Keratinocyte (primary cell): ENCODE measurements around the gene CD44. TPM values are rescaled to one million over a fixed set of nuclear protein-coding genes. Genes with fewer than 3 reads are reported as not detected.

Source experiments
- DNase-seq: peaks from one replicate; pipeline ENCODE4 v3.0.0-alpha.2; 2011; ENCODE audit warnings: low read depth, missing footprints, low spot score
- FAIRE-seq: peaks from 2 replicates; lab custom pipeline; 2011; peaks lifted over from hg19 to GRCh38; lab: Jason Lieb, UNC
- H2AFZ ChIP-seq: 2 replicates; pipeline ENCODE4 v1.6.0; 2012; ENCODE audit warnings: low read length, control low read depth, inconsistent platforms; ENCODE audit not compliant: control insufficient read depth
- H3K27ac ChIP-seq: 2 replicates; pipeline ENCODE4 v1.5.1; 2011; ENCODE audit warnings: low read length; ENCODE audit not compliant: control insufficient read depth, insufficient read depth
- H3K27me3 ChIP-seq: 3 replicates; pipeline ENCODE4 v1.6.0; 2011; ENCODE audit warnings: low read length; ENCODE audit not compliant: control insufficient read depth, insufficient read depth; ENCODE audit errors: extremely low read depth
- H3K36me3 ChIP-seq, 2 experiments: 2 replicates in 1 of 2; 3 replicates in 1 of 2; pipeline ENCODE4 v1.5.1; 2011; ENCODE audit warnings: low read length in 2 of 2, mild to moderate bottlenecking in 1 of 2; ENCODE audit not compliant: control insufficient read depth in 2 of 2, insufficient read depth in 2 of 2; ENCODE audit errors: extremely low read depth in 1 of 2
- H3K4me1 ChIP-seq: 3 replicates; pipeline ENCODE4 v1.5.1; 2011; ENCODE audit warnings: low read length; ENCODE audit not compliant: control insufficient read depth, insufficient read depth; ENCODE audit errors: extremely low read depth
- H3K4me2 ChIP-seq: 3 replicates; pipeline ENCODE4 v1.6.0; 2011; ENCODE audit warnings: low read depth, low read length; ENCODE audit not compliant: control insufficient read depth, insufficient read depth; ENCODE audit errors: extremely low read depth
- H3K4me3 ChIP-seq, 3 experiments: fragments of 200-600 bp in 1 of 3; sonication (generic) in 1 of 3; 2 replicates in 2 of 3; 3 replicates in 1 of 3; pipeline ENCODE4 v1.5.1; 2011 to 2016; ENCODE audit warnings: low read length in 3 of 3, mild to moderate bottlenecking in 3 of 3, control low read depth in 2 of 3, inconsistent platforms in 1 of 3, low read depth in 1 of 3, mixed read lengths in 1 of 3, mixed run types in 1 of 3, moderate library complexity in 1 of 3; ENCODE audit not compliant: control insufficient read depth in 2 of 3, insufficient read depth in 2 of 3; ENCODE audit errors: extremely low read depth in 1 of 3
- H3K79me2 ChIP-seq: 2 replicates; pipeline ENCODE4 v1.6.0; 2012; ENCODE audit warnings: low read length; ENCODE audit not compliant: control insufficient read depth, insufficient read depth
- H3K9ac ChIP-seq: 3 replicates; pipeline ENCODE4 v1.6.0; 2011; ENCODE audit warnings: low read length; ENCODE audit not compliant: control insufficient read depth, insufficient read depth; ENCODE audit errors: extremely low read depth
- H3K9me1 ChIP-seq: 3 replicates; pipeline ENCODE4 v1.6.0; 2011; ENCODE audit warnings: low read length; ENCODE audit not compliant: control insufficient read depth, insufficient read depth; ENCODE audit errors: extremely low read depth
- H3K9me3 ChIP-seq: 2 replicates; pipeline ENCODE4 v1.5.1; 2012; ENCODE audit warnings: low read depth, low read length; ENCODE audit not compliant: control insufficient read depth
- H4K20me1 ChIP-seq: 3 replicates; pipeline ENCODE4 v1.6.0; 2011; ENCODE audit warnings: low read length; ENCODE audit not compliant: control insufficient read depth, insufficient read depth; ENCODE audit errors: extremely low read depth
- CTCF ChIP-seq, 3 experiments: IDR thresholded peaks in 1 of 3; conservative IDR thresholded peaks in 1 of 3; optimal IDR thresholded peaks in 1 of 3; 2 replicates in 2 of 3; 3 replicates in 1 of 3; pipeline versions ENCODE3 to v1.5.1; 2011; ENCODE audit warnings: low read length in 3 of 3, mild to moderate bottlenecking in 3 of 3, moderate library complexity in 2 of 3, control low read depth in 1 of 3, inconsistent platforms in 1 of 3; ENCODE audit not compliant: insufficient read depth in 2 of 3; ENCODE audit errors: extremely low read depth in 1 of 3
- EZH2 ChIP-seq: IDR thresholded peaks from one replicate; pipeline ENCODE4 v1.6.1; 2012; ENCODE audit warnings: inconsistent platforms, mild to moderate bottlenecking, low read length, moderate library complexity
- dilution Hi-C: fragments of 300-500 bp; cut with MboI; formaldehyde crosslinking; loops from one replicate; pipeline ENCODE4 v1.7.0; 2020; ENCODE audit warnings: low sequenced_read_pairs; ENCODE audit not compliant: extremely low pct_ligation_motif_present
- polyA plus RNA-seq, 5 experiments: library from polyadenylated mRNA; depleted of rRNA in 3 of 5; stranded (reverse) in 3 of 5; stranded (forward) in 1 of 5; unstranded in 1 of 5; fragments of >200 nt; gene quantifications; 1 replicate in 1 of 5; 2 replicates in 3 of 5; 3 replicates in 1 of 5; pipeline versions ENCODE4 v1.2.1 to v1.2.3, GENCODE V29; 2011 to 2012; ENCODE audit warnings: missing spikeins in 2 of 5, low read depth in 1 of 5, low replicate concordance in 1 of 5

CD44 gene
- polyA plus RNA-seq, 1 donor (not counting 4 experiments of a cell fraction or from before 2014, with no cell fraction given), result 2,038 TPM

DNA sequence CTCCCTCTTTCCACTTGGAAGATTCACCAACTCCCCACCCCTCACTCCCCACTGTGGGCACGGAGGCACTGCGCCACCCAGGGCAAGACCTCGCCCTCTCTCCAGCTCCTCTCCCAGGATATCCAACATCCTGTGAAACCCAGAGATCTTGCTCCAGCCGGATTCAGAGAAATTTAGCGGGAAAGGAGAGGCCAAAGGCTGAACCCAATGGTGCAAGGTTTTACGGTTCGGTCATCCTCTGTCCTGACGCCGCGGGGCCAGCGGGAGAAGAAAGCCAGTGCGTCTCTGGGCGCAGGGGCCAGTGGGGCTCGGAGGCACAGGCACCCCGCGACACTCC lies 397 bp upstream of the CD44 start:
- FAIRE-seq, result no peak
- Histone ChIP-seq H3K9me3 (no peaks in the 10 kb centered on the region), H3K4me3 (peak overlapping the region; percentile 77 to 98 (median 92)), H3K36me3 (peaks cover 4 to 14% of the 10 kb centered on the region in 2 experiments), H2AFZ (peak overlapping the region; percentile 62), H3K79me2 (peaks cover 53% of the 10 kb centered on the region), H3K4me2 (peak overlapping the region; percentile 99), H3K9ac (peak overlapping the region; percentile 97), H3K27ac (peak overlapping the region; percentile 95), H3K27me3 (no peaks in the 10 kb centered on the region), H3K9me1 (no peaks in the 10 kb centered on the region), H3K4me1 (peaks cover 29% of the 10 kb centered on the region), H4K20me1 (peaks cover 18% of the 10 kb centered on the region)
- TF ChIP-seq CTCF (optimal IDR thresholded peaks at IDR 0.05 in 1 of 3, IDR thresholded peaks at IDR 0.05 in 1 of 3, conservative IDR thresholded peaks at IDR 0.05 in 1 of 3; ENCODE audit: extremely low read depth in 1 of 3, insufficient read depth in 2 of 3, low read length in 3 of 3), result peak in 1 of 3 experiments; percentile 20
- TF ChIP-seq EZH2, result no peak
- dilution Hi-C loops, result no loop called here
- no peak for DNase-seq

- peak overlapping the region; percentile 99 for H3K4me2 ChIP-seq
- dilution Hi-C loops, result no loop called here
- no peaks in the 10 kb centered on the region for H3K9me3 ChIP-seq
- peak overlapping the region; percentile 95 for H3K27ac ChIP-seq
- H3K9ac ChIP-seq, result peak overlapping the region; percentile 97
- H3K4me3 ChIP-seq, result peak overlapping the region; percentile 77 to 98 (median 92)
- peaks cover 65% of the 10 kb centered on the region for H3K79me2 ChIP-seq
- FAIRE-seq, result no peak
- peaks cover 41% of the 10 kb centered on the region for H3K4me1 ChIP-seq
- peaks cover 6 to 14% of the 10 kb centered on the region in 2 experiments for H3K36me3 ChIP-seq
- peaks cover under 1% of the 10 kb centered on the region for H3K9me1 ChIP-seq
- DNase-seq, result no peak
- TF ChIP-seq CTCF (optimal IDR thresholded peaks at IDR 0.05 in 1 of 3, IDR thresholded peaks at IDR 0.05 in 1 of 3, conservative IDR thresholded peaks at IDR 0.05 in 1 of 3; ENCODE audit: extremely low read depth in 1 of 3, insufficient read depth in 2 of 3, low read length in 3 of 3), result no peak
- no peak for TF ChIP-seq EZH2
- no peak overlapping the region for H2AFZ ChIP-seq
- H4K20me1 ChIP-seq, result peaks cover 27% of the 10 kb centered on the region
- H3K27me3 ChIP-seq, result no peaks in the 10 kb centered on the region
These were observed 831 bp downstream of the CD44 start for GRCh38 chr11:35139722-35140282.
